ENCODE measurements around the gene TAGLN2.
A peak's percentile ranks its signal among the peaks of the same experiment; 100 is the strongest.

TAGLN2 gene

DNA sequence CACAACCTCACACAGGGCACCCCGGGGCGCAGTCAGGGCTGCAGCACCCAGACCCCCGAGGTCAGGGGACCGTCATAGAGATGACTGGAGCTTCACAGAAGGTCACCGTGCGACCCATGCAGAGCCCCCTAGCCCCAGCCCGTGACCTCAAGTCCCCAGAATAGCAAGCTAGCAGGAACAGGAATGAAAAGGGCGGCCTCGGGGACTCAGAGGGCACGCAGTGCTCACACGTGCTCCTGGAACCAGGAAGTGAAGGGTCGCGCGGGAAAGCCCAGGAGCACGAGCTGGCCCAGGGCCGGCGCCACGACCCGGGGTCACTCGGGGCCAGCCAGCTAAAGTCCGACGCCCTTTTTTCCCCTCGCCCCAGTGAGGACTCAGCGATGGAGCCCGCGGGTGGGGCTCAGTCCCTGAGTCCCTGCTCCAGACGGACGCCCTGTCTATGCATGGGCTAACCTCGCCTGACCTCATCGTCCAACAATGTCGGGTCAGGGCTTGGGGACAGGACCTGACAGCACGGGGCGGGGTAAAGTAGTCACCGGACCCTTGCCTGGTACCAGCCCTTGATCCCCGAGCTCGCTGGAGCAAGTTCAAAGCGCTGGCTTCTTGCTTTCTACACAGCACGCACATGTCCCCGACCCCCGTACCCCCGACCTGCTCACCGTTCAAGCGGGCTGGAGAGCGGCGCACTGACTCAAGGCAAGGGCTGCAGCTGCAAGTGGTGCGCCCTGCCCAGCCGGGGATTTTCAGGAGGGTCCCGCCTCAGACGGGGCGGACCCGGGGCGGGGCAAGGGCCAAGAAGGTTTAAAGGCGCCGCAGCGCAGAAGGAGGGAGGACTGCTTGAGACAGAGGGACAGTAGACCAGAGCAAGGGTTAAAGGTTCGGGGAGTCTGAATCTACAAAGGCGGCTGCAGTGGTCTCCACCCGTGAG lies at the start of gene TAGLN2:
TSS of gene TAGLN2 (minus strand) at position 717 of the 928 bp plus-strand sequence. CDS start 4,998 bp downstream, outside the sequence.
- DNase-seq: peak; percentile 93

DNA sequence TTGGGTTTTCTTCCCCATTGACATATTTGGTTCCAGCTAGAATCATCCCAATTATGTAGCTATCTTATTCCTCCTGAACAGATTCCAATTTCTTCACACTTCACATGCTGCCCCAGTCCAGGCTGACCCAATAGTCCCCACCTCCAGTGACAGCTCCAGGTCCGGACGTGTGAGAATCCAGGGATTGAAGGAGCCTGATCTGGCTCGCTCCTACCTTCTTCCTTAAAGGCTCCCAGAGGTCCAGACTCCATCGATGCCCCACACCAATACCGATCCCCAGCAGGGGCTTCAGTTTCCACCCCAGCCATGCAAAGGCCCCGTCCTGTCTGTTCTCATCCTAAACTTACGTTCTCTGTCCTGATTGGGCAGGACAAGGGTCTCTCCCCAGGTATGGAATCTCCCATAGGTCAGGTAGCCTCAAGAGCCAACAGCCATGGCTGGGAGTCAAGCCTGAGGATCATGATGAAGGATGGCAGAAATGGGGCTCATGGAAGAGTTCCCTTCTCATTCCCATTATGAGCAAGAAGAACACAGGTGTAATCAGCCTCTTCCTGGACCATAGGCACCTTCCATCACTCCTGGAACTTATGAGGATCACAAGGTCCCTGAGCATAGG lies 49.2 kb upstream of the TAGLN2 start:
- DNase-seq: no peak

DNA sequence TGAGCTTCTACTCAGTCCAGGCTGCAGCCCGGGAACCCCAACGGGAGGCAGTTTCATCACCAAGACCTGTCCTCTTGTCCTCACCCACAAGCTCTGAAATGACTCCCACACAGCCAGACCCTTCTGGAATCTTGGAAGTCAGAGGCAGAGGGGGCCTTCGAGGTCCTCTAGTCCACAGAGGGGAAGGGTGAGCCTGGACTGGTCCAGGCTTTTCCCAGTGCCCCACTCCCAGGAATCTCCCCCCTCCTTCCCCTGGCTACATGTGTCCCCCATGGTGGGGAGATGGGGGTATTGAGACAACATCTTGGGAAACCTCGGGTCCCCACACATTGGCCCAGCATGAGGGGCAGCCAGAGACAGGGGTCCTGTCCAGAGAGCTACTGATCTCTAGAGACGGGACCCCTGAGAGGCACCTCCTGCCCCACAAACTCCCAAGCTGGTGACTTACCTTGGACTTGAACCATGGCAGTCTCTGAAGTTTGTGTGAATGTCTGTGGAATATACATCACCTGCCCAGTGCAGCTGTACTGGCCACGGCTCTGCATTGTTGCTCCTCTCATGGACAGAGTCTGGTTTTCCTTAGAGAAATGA lies 48.1 kb upstream of the TAGLN2 start:
- no peak for DNase-seq

DNA sequence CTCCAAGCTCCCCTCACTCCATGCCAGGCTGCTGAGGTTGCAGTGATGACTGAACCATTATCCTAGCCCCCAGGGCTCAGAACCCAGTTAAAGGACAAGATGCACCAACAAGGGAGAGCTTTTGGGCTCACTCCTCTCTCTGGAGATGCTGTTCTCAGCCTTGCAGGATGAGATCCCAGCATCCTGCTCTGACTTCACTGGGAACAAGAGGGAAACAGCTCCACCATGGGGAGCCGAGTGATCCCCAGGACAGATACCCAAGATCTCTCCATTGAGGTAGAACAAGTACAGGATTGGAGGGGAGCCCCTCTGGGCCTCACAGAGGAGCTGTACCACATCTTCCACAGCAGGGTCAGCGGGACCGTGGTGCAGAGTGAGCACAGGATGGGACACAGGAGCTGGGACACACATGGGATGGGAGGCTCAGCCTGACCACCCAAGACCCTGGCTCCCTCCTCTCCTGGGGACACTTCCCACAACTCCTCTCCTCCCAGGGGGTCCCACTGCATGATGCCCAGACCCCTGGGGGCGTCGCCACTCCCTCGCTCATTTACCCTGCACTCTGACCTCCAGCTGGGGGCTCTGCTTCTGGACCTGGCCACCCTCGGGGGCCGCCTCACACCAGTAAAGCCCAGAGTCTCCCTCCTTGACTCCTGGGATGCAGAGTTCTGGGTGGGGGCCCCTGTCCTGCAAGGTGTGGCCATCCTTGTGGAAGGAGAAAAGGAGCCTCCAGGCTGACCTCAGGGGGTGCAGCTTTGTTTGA lies 47.3 kb upstream of the TAGLN2 start:
- no peak for DNase-seq

DNA sequence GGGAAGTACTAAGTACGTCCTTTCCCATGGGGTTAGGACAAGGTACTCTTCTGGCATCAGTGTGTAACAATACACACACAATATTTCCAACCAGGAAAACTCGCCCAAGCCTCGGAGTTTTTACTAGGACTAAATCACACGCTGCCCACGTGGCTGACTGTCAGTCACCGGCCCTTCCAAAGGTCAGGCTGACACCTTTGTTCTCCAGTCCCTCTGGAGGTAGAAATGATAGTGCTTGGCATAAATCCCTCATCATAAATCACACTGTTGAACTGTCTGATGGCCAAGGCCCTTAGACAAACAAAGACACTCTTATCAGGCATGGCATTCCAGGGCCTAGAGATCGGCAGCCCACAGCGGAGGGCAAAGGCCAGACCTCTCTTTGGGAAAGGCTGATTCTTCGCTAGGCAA lies 45.6 kb upstream of the TAGLN2 start:
- DNase-seq: no peak

DNA sequence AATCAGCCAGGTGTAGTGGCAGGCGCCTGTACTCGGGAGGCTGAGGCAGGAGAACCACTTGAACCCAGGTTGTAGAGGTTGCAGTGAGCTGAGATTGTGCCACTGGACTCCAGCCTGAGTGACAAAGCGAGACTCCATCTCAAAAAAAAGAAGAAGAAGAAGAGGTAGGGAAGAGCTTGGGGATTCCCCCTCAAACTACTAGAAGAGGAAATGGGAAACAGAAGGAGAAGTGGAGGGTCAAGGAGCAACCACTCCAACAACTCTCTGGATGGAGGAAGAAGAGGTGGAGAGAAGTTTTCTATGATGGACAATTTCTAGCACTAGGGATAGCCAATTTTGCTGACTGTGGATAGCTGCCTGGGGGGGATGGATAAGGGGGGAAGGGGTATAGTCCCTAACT lies 43.6 kb upstream of the TAGLN2 start:
- no peak for DNase-seq

DNA sequence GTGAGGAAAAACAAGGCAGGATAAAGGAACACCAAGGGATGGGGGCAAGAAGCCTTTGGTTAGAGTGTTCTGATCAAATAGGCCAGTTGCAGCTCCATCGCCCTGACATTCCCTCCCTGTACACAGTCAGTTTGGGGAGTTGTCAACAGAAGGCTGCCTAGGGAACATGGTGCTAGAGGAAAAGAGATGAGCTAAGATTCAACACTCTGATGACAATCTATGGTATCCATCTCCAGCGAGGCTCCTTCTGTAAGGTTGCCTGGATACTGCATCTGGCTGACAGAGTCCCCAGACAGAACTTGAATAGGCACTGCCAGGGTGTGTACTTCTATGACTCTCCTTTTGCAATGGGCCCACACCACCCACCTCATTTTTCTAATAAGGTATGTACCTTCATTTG lies 40.0 kb upstream of the TAGLN2 start:
- DNase-seq: no peak

DNA sequence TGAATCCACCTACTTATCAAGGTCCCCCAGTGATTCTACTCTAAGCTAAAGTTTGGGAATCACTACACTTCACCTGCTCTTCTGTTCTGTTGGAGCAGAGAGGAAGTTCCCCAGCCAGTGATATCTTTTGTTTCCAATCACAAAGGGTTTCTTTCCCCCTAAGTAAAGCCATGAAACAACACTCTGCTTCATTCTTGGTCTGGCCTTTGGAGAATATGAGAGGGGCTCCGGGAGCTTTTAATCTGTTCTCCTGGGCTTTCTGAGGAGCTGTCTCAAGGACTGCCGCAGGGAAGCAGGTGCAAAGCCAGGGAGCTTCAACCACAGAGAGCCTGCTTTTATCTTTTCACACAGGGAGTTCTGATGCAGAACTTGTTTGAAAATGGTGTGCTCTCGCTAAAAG lies 38.8 kb upstream of the TAGLN2 start:
- no peak for DNase-seq

DNA sequence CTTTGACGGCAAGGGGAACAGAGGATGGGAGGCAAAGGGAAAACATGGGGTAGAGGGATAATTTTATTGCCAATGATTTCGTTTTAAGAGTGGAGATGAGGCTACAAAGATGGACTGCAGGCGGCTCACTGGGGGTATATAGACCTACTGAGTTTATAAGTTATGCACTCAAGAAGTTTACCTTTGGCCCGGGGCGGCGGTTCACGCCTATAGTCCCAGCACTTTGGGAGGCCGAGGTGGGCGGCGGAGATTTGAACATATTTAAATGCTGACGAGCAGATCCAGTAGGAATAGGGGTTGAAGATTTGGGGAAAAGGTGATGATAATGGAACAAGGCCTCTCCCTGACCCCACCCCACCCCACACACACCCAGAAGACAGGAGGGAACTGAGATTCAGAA lies 36.9 kb upstream of the TAGLN2 start:
- DNase-seq: no peak

DNA sequence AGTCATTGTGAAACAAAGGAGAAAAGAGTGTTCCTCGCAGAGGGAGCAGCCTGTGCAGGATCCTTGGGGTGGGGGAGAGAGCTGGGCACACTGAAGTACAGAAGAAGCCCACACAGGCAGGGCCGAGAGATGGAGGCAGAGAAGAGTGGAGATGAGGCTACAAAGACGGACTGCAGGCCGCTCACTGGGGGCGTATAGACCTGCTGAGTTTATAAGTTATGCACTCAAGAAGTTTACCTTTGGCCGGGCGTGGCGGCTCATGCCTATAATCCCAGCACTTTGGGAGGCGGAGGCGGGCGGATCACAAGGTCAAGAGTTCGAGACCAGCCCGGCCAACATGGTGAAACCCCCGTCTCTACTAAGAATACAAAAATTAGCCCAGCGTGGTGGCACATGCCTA lies 36.3 kb upstream of the TAGLN2 start:
- no peak for DNase-seq

DNA sequence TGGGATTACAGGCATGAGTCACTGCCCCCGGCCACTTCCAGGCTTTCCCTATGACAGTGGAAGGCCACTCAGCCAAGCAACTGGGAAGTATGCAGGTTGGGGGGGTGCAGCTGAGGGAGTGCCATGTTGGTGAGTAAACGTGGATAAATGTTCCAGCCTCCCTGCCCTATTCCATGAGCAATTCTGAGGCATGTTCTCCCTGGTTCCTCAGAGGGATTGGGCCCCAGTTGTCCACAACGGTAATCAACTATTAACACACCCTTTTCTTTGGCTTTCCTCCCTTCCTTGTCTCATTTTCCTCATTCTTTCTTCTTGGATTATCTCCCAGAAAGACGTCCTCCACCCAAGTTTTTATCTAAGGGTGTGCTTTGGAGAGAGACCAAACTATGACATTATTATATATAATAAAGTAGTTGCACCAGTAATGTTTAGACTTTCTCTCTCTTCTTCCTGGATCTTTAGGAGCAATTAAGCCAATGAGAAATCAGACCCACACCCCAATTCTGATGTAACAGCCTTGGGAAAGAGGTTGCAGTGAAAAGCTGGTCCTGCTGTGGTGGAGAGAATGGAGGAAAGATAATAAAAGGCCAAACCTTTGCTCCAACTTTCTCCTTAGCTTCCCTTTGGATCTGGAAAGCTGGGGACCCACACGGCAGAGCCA lies 35.5 kb upstream of the TAGLN2 start:
- DNase-seq: no peak

DNA sequence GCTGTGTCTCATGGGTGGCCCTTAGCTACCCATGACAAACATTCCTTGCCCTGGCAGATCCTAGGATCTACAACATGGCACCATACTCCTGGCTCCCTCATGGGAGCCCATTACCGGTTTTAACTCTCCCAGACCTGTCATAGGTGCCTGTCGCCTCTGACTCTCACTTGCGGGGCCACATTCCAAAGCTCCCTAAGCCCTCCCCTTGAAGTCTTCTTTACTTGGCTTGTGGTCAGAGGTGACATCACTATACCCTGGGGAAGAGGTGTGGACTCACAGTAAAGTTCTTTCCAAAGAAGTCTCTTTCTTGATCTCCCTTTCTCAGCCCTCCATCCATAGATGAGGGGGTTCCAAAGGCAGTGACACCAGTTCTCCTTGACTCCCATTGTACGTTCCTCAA lies 34.1 kb upstream of the TAGLN2 start:
- no peak for DNase-seq

DNA sequence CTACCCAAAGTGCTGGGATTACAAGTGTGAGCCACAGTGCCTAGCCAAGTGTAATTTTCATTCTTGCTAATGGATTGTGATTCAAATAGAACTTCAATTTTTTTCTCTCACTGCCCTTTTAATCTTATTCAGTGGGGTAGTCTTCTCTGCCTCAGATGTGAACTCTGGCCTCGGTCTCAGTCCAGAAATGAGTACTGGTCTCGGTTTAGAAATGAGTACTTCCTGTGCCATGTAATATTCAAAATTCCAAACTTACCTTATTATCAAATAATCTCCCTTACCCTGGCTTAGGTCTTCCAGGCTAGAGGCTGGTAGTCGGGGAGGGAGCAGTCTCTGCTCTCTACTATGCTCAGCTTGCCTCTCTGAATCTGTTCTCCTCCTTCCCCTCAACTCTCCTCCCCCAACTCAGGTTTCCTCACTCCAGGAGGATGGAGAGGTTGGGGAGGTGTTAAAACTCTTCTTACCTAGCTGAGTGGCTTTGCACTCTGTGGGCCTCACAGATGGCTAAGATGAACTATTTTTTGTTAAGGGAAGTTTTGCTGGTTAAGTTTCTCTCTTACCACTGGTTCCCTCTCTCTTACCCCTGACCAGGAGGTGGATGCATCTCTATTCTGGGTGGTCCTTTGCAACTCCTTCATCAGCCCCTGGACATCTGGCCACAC lies 33.5 kb upstream of the TAGLN2 start:
- no peak for DNase-seq

DNA sequence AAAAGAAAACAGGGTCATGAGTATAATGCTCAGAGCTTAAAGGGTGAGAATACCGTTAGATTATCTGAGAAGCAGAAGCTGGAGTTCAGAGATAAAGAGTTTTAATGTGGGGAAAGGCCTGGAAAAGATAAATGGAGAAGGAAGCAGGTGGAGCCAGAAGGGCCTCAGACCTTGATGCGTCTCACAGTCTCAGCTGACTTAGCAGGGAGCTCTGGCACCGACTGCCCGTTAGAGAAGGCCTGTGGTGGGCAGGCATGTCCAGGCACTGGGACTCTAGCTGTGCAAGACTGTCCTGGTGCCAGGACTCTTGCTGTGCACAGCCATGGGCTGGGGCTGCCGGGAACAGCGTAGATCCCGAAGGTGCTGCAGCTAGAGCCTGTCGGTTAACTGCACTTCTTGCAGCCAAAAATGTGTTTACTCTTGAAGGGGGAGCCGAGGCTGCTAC lies 32.5 kb upstream of the TAGLN2 start:
- no peak for DNase-seq

DNA sequence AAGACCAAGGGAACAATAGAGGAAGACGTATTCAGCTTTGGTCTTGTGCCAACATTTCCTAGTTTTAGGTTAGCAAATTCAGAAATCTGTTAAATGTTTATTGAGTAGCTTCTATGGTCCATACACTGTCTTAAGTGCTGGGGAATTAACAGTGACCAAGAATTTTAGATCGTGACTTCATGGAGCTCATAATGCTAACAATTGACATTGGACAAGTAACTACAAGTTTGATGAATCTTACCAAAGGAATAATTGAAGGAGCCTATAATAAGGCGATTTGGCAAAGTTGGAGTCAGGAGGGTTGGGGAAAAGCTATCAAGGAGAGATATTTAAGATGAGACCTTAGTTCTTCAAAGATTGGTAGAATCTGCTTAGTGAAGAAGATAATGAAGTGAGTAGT lies 30.1 kb upstream of the TAGLN2 start:
- no peak for DNase-seq

DNA sequence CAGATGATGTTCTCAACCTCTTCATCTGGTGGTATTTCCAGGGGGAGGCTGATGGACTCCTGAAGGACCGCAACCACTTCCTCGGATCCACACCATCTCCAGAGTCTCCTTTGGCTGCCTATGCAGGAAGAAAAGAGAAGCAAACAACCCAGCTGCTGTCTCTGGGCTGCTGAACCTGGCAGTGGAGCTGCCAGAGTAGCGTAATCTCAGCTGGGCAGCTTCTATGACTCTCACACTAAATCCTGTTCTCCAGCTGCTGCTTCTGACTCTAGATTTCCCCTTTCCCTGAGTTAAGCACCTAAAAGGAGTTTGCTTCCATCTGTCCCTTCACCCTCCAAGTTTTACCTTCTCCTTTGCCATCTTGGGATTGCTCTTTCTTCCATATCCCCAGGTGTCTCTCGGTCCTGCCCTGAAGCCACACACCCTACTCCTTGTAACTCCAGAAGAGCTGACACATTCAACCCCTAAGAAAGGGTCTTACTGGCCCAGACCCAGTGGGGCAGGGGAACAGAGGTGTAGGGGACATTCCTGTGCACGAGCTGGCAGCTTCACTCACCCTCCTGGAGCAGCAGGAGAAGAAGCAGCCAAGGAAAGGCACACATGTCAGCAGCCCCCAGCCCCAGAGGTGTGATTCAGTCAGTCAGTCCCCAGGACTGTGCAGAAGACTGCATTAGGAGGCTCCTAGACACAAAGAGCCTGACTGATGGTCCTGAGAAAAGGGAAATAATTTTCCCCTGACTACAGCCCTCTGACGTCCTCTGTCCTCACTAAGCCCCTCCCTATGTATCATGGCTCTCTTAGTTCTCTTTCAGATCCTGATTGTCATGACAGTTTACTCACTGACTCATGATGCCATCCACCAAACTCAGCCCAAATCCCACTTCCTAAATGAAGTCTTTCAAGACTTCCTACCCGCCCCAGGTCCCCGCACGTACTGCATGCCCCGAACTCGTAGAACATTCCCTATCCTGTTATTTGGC lies 28.5 kb upstream of the TAGLN2 start, which contains the start of gene SLAMF9:
TSS of gene SLAMF9 (minus strand) at position 702 of the 980 bp plus-strand sequence. CDS start at position 602, 100 bp downstream.
- DNase-seq: peak; percentile 21

DNA sequence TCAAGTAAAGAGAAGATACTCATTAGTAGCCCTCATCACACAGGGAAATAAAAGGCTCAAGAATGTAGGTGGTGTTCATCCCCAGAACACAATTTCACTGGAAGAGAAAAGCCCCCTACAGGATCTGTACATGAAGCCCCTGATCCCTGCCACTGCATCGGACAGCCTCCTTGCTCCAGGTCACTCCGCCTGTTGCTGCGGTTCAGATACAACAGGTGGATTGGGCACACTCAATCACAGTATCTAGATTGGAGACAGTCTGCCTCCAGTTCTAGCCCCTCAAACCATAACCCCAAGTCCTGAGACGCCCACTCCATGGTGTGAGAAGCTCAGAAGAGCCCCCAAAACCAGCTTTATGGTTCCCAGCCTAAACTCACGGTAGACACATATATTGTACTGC lies 27.6 kb upstream of the TAGLN2 start:
- peak; percentile 4 for DNase-seq

DNA sequence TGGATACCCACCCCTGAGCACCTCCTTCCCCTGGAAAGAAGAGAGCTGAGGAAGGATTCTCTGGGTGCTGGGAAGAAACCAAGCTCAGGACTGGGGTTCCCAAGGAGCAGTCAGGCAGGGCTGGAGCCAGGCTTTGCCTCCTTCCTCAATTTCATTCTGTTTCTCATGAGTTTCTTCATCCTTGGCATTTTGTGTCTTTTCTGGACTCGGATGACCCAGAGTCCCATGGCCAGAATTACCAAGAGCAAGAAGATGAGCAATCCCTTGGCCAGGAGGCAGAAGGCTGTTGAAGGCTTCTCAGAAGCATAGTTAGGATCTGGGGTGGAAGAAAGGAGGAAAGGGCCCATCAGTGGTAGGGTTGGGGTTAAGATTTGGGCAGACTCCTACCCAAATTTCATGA lies 26.2 kb upstream of the TAGLN2 start:
- DNase-seq: peak; percentile 22

DNA sequence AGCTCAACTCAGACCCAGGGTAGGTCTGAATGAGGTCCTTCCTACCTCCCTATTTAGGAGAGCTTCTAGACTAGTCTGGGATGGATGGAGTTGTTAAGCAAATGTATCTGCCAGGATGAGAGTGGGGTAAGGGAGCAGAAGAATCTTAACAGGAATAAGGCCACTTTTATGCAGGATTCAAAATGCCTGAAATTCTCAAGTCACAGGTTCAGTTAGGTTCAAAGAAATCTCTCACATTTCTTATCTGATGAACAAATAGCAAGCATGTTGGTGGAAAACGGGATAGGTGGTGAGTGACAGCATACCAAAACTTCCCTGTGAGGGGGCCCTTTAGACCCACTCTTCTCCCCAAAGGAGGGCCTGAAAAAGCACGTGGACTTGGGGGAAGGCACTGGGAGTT lies 25.7 kb upstream of the TAGLN2 start:
- no peak for DNase-seq

DNA sequence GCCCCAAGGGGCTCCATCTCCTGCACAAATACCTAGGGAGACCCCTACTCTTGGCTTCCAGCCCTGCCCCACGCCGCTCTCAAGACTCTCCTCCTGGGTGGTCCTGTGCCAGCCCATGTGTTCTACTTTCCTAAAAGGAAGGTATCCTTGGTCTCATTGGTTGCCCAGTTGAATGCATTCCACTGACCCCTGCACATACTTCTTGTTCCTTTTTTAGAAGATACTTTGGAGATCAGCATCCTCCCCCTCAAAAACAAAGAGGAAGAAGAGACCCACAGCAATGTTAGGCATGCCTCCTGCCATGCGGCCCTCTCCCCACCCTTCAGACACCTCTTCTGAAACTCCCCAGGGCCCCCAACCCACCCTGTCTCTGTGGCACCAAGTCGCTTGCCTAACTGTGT lies 24.7 kb upstream of the TAGLN2 start:
- DNase-seq: no peak

DNA sequence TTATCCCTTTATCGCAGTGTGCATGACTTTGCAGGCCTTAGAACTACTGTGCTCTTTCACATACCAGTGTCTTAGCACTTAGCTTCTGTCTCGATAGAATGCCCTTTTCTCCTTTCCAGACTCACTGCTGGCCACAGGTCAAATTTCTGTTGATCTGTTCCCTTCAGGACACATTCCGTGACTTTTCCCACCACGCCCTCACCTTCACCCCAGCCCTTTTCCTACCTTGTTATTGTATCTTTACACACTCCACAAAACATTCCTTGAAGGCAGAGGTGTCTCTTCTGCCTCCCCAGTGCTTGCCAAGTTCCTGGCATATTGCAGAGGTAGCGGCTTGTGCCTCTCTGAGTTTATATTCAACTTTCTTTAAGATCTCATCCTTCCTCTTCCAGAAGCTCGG lies 23.8 kb upstream of the TAGLN2 start:
- DNase-seq: no peak
